GM19099 (cell line): ENCODE measurements around the gene CACNA1C.

Experiments used
- POLR2A ChIP-seq: IDR thresholded peaks from 3 replicates; pipeline ENCODE4 v1.6.1; 2011; ENCODE audit warnings: low read depth; ENCODE audit not compliant: insufficient read length; ENCODE audit errors: extremely low read depth

Gene CACNA1C

GRCh38 chr12:2582631-2583030 is 529.8 kb downstream of the CACNA1C start:
- TF ChIP-seq POLR2A, result no peak

DNA sequence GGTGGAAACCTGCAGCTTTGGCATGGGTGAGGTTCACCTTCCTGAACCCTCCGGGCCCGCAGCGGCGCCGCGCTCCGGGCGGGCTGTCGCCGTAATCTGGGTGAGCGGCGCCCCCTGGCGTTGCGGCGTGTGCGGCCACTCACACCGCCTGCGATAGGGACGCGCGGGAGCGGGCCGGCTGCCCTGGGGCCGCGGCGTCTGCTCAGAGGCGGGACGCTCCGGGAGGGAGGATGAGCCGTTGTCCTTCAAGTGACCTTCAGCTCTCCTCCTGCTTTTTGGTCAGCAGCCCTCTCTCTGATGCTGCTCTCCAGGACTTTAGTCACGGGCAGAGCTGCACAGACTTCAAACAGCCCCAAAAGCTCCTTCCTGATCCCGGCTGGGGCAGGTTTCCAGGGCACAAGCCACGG is 530.3 kb downstream of the CACNA1C start:
- TF ChIP-seq POLR2A, result no peak

DNA sequence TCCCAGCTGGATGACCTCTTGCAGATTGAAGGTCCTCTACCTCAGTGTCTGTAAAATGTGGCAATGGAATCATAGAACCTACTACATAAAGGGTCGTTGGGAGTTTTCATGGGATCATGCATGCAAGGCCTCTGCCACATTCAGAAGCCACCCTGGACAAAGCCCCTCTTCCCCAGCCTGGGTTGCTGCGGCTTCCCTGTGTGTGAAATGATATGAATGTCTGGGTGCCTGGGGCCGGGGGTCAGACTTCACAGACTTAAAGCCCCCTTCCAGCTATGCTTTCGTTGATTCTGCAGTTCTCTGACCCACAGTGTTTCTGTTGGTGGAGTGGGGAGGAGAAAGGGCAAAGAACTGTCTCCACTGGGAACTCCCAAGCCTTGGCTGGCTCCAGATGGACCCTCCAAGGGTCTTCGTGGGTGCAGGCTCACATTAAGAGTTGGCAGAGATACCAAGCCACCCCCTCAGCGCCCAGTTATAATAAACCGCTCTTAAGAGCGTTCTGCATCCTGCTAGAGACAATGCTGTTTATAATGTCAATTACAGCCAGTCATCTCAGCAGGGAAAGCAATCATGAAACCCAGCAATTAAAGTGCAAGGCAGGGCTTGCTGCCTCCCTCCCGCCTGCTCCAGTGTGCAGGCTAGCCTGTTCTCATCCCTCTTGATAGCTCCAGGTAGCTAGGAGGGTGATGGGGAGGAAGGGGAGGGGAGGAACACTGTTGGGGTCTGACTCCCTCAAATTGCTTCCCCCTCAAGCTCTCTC is 531.0 kb downstream of the CACNA1C start:
- TF ChIP-seq POLR2A, result no peak

DNA sequence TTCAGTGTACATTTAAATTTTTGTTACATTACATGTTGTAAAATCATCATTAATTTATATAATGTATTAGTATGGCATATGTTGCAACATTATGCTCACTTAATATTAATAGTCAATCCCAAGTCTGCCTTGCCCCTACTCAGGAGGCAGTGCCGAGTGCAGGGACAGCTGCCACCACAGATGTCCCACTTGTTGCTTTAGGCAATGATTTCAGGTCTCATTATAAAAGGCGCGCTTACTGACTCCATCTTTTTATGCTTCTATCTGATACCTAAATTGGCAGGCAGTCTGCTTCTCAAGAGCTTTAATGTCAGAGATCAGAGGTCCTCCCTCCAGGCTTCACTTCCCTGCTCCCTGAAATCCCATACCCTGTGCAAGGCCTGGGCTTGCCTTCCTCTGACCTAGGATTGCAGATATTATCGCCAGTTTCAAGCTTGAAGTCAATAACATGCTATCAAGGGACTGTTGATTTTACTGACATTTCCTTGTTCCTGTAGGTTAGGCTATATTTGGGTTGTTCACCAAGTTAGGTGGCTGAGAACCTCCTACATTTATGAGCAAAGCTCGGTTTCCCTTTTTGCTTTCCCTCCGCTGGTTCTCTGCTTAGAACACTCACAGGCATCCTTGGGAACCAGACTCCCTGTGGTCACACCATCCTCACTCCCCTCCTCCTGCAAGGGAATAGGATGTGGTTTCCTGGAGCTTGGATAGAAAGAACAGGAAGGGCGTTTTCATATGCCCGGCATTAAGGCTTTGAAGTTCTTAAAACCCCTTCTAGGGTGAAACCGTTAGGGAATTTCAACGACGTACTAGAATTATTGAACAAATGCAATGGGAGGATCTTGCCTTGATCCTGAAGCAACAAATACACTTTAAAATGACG is 533.6 kb downstream of the CACNA1C start:
- TF ChIP-seq POLR2A, result no peak

DNA sequence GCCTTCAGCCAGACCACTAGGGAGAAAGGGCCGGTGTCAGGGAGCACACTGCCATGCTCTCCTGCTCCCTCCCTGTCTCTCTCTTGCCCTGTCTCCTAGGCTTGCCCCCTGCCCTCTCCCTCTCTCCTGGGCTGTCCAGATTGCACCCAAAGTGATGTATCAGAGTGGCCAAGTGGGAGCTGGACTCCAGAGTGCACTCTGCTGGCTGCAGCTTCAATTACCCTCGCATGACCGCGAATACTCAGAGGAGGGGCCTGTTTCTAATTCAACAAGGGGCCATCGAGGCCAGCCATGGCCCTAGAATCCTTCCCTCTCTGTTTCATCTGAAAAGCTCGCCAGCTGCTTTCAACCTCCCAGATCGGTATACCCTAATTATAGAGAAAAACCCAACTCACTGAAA is 535.6 kb downstream of the CACNA1C start:
- no peak for TF ChIP-seq POLR2A

DNA sequence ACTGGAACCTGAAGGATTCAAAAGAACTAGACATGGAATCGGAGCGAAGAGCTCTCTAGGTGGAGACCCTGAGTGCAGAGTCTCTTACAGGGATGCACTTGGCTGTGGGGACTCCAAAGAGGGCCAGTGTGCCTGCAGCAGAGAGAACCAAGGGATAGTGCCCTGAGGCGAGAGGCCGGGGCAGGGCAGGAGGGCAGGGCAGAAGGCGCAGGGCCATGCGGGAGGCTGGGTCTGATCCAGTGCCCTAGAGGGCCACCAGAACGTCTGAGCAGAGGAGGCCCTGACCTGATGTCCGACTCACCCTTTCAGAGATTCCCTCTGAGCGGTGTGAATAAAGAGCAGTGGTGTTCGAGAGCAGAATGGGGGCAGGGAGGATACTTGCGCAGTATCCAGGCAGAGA is 536.6 kb downstream of the CACNA1C start:
- TF ChIP-seq POLR2A, result no peak

DNA sequence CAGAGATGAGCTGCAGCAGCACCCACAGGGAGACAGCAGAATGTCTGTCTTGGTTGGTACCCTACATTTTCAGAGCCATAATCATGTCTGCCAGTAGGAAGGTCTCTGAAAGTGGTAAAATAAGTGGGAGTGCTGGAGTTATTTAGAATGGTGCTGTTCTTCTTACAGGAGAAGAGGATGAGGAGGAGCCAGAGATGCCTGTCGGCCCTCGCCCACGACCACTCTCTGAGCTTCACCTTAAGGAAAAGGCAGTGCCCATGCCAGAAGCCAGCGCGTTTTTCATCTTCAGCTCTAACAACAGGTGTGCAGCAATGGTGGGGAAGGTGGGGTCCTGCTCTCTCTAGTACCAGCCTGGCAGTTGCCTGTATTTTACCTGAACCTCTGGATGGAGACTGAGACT is 540.3 kb downstream of the CACNA1C start:
- no peak for TF ChIP-seq POLR2A

- TF ChIP-seq POLR2A, result no peak
These were observed 543.7 kb downstream of the CACNA1C start for GRCh38 chr12:2596441-2596840.

DNA sequence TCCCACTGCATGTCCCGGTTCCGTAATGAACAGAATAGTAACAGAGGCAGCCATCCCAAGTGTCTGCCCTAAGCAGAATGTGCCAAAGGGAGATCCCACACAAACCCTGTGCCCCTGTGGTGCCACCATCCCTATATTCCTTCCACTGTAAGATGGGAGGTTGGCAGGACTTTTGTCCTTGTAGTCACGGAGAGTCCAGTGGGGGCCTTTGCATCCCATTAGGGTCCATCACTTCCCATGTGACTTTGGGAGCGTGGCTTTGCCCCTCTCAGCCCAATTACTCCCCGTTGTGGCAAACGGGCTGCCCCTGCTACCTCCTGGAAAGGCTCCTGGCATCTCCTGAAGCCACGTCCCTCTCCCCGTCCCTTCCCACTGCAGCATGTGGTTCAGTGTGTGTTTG is 552.5 kb downstream of the CACNA1C start:
- no peak for TF ChIP-seq POLR2A

DNA sequence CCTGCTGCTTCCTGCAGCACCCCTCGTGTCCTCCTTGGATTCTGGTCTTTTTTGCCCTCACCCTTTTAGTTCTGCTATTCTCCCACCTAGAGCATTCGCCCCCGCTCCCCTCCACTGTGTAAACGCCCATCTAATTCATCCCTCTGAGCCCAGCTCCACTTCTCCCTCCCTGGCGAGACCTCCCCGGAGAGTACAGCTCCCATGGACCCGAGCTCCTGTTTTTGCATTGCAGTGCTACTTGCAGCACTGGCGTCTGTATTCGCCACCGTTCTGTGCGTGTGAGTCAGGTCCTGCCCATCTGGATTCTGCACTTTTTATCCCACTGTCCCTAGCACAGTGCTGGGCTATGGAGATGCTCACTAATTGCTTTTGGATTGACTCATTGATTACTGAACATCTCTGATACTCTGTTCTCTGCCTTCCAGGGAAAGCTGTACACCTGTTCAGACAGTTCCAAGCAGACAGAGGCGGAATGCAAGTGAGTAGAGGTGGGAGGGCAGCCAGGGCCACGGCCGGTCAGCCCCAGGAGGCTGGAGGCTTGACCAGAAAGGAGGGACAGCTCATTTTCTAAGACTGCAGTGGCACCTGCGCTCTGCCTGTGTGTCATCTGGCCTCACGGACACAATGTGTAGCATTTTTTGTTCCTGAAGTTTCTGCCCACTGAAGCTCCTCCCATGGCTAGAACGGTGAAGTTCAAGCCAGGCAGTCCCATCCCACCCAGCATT is 553.6 kb downstream of the CACNA1C start:
- TF ChIP-seq POLR2A, result no peak

DNA sequence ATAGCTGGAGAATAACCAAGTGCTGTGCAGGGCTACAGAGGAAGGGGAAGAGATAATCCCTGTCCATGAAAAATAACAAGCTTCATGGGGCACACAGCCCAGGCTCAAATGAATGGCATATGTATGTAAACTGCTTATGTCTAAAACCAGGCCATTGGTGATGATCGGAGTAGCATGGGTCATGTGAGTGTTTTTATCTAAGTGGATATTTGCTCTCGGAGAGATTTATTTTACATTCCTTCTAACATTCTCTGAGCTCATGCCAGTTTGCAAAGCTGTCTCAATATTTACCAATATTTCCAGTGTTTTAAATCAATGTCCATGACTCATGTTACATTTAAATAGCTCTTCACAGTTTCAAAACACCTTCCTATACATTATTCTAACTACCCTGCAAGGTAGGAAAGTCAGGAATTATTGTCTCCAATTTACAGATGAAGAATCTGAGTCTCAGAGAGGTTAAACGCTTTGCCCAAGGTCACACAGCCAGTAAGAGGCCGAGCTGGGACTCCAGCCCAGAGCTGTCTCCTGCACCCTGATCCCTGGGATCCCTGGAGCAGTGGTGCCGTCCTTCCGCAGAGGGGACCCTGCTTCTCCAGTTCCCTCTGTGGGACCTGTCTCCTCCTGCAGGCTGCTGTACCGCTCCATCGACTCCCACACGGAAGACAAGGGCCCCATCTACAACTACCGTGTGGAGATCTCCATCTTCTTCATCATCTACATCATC is 555.3 kb downstream of the CACNA1C start:
- TF ChIP-seq POLR2A, result no peak

DNA sequence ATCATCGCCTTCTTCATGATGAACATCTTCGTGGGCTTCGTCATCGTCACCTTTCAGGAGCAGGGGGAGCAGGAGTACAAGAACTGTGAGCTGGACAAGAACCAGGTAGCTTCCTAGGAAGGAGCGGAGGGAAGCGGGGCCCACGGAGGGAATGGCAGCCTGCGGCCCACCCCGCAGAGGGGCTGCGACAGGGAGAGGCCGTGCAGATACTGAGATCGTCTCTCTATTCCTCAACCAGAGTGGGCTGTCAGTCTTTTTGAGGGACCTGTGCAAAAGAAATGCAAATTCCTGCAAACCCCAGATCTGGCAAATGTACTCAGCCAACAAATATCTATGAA is 555.8 kb downstream of the CACNA1C start:
- no peak for TF ChIP-seq POLR2A

GRCh38 chr12:2609020-2609419 is 556.2 kb downstream of the CACNA1C start:
- TF ChIP-seq POLR2A, result no peak

DNA sequence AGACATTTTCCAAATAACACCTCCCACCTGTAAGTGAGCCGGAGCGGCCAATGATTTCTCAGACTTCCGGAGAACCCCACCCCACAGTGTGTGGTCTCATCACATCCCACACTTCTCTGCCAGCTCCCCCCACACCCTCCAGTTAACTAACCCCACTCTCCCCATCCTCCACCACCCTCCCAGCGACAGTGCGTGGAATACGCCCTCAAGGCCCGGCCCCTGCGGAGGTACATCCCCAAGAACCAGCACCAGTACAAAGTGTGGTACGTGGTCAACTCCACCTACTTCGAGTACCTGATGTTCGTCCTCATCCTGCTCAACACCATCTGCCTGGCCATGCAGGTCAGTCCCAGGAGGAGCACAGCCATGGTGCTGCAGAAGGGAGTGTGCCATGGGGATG is 557.6 kb downstream of the CACNA1C start:
- TF ChIP-seq POLR2A, result no peak
